ENCODE results near the gene INPP4A.

Gene INPP4A

DNA sequence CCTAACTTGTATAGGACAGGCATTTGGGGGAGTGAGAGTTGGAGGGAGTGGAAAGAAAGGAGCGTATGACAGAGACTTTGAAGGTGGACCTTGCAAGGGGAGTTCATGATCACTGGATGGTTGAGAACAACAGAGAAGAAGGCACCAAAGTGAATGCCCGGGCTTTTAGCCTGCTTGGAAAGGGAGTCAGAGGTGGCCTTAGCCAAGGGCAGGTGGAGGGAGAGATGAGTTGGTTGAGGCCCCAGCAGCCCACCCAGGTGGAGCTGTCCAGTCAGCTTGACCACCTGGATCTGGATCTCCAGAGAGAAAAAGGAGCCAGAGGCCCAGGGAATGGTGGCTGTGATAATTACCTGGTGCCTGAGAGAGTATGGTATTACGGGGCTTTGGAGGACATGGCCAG is 90.1 kb downstream of the INPP4A start:
- H3K4me3 ChIP-seq, result no peak overlapping the region
- H3K9ac ChIP-seq (ENCODE audit: insufficient read length), result no peak overlapping the region
- no peaks in the 10 kb centered on the region for H3K9me3 ChIP-seq (ENCODE audit: low read depth, low read length)
- H3K36me3 ChIP-seq (ENCODE audit: insufficient read depth, low read length), result peaks cover 5% of the 10 kb centered on the region; the same call in 1 of the 2 replicates
- no peak overlapping the region for H3K27ac ChIP-seq
- no peak for DNase-seq (ENCODE audit: low read depth, low spot score)
- TF ChIP-seq FOXP2 (optimal IDR thresholded peaks at IDR 0.05; ENCODE audit: control extremely low read depth, extremely low read length, insufficient read depth) (no peak), EZH2 (IDR thresholded peaks at IDR 0.05) (no peak)

DNA sequence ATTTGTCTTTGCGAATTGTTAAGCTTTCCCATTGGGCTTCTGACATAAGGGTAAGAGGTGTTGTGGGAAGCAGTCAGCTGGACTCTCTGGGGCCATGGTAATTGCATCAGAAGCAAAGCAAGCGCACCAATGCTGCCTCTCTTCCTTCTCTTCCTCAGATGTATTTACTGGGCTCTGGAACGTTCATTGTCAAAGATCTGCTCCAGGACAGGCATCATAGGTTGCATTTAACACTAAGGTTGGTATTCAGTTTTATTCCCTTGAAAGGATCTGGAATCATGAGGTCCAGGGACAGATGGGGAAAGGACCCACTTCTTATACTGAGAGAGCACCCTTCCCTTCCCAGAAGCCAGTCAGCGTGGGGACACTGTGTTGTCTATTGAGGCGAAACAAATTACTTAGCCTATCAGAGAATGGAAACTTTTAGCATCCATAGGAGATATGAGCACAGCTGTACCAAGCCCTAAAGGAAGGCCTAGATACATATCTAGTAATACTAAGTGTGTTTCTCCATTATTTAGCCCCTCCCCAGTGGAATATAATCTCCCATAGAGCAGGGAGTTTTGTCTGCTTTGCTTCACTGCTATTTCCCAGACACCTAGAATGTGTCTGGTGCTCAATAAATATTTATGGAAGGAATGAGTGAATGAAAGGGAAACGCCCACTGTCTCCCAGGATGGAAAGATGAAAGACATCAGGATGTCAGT is 91.5 kb downstream of the INPP4A start:
- Histone ChIP-seq H3K9ac (ENCODE audit: insufficient read length) (no peak overlapping the region), H3K27ac (no peak overlapping the region), H3K9me3 (ENCODE audit: low read depth, low read length) (no peaks in the 10 kb centered on the region), H3K4me3 (no peak overlapping the region), H3K36me3 (ENCODE audit: insufficient read depth, low read length) (peaks cover 5% of the 10 kb centered on the region; the same call in 1 of the 2 replicates)
- no peak for DNase-seq (ENCODE audit: low read depth, low spot score)
- TF ChIP-seq POLR2AphosphoS5 (IDR thresholded peaks at IDR 0.05; ENCODE audit: borderline replicate concordance, low read depth, low read length), result no peak
- TF ChIP-seq FOXP2 (optimal IDR thresholded peaks at IDR 0.05; ENCODE audit: control extremely low read depth, extremely low read length, insufficient read depth), result no peak
- TF ChIP-seq EZH2 (IDR thresholded peaks at IDR 0.05), result no peak

DNA sequence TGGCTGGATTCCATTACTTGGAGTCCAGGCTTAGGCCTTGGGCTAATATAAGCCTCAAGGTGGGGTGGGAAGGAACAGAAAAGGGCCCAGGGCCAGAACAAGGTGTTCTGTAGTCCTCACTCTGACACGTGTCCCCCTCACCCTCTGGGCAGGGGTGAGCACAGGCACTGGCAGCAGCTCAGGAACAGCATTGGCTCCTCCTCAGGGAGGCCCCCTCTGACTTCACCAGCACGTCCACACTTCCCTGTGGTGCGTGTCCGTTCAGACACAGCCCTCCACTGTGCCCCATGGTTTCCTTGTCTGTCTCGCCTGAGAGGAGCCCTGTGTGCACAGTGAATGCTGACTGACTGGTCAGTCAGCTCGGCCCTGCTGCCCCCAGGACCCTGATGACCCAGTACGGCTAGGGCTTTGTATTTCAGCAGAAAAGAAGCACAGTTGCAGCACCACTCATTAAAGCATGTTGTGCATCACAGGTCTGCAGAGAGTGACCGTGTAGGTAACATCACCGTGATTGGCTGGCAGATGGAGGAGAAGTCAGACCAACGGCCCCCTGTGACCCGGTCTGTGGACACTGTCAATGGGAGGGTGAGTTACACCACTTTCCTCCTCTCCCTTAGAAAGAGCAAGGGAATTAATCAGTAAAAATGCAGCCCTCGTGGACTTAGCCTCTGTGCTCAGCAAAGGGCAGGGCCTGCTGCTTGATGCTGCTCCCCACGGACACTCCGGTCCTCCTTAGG is 92.9 kb downstream of the INPP4A start:
- Histone ChIP-seq H3K9me3 (ENCODE audit: low read depth, low read length) (no peaks in the 10 kb centered on the region), H3K27ac (no peak overlapping the region), H3K4me3 (no peak overlapping the region), H3K9ac (ENCODE audit: insufficient read length) (no peak overlapping the region), H3K36me3 (ENCODE audit: insufficient read depth, low read length) (peaks cover 5% of the 10 kb centered on the region; the same call in 1 of the 2 replicates)
- TF ChIP-seq POLR2AphosphoS5 (IDR thresholded peaks at IDR 0.05; ENCODE audit: borderline replicate concordance, low read depth, low read length) (no peak), EZH2 (IDR thresholded peaks at IDR 0.05) (no peak), FOXP2 (optimal IDR thresholded peaks at IDR 0.05; ENCODE audit: control extremely low read depth, extremely low read length, insufficient read depth) (no peak)
- no peak for DNase-seq (ENCODE audit: low read depth, low spot score)

DNA sequence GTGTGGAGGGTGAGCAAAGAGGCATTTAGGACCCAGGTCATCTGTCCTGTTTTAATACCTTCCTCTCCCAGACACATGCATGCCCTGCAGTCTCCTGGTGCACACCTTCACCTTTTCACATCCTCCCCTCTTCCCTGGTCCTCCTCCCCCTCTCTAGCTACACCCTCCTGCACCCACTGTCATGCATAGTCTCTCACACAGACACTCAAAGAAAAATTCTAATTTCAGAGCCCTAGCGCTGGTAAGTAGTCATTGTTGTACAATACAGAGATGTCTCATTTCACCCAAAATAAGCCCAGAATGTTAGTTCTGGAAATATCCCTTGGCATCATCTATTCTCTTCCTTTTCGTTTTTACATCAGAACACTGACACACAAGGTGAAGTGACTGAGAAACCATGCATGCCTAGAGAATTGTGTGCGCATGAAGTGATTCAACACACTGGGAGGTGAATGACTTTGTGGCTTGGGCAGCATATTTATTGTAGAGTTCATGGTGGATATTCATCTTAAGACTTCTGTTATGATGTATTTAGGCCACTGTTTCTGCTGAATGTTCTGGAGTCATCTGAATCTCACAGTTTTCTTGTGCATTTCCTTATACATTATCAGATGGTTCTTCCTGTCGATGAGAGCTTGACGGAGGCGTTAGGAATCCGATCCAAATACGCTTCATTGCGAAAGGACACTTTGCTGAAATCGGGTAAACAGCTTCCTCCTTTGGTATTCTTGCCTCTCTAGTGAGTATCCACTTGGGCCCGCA is 93.8 kb downstream of the INPP4A start:
- Histone ChIP-seq H3K9me3 (ENCODE audit: low read depth, low read length) (no peaks in the 10 kb centered on the region), H3K4me3 (no peak overlapping the region), H3K9ac (ENCODE audit: insufficient read length) (no peak overlapping the region), H3K27ac (no peak overlapping the region), H3K36me3 (ENCODE audit: insufficient read depth, low read length) (peaks cover 5% of the 10 kb centered on the region; the same call in 1 of the 2 replicates)
- no peak for DNase-seq (ENCODE audit: low read depth, low spot score)
- TF ChIP-seq EZH2 (IDR thresholded peaks at IDR 0.05) (no peak), POLR2AphosphoS5 (IDR thresholded peaks at IDR 0.05; ENCODE audit: borderline replicate concordance, low read depth, low read length) (no peak), FOXP2 (optimal IDR thresholded peaks at IDR 0.05; ENCODE audit: control extremely low read depth, extremely low read length, insufficient read depth) (no peak)

DNA sequence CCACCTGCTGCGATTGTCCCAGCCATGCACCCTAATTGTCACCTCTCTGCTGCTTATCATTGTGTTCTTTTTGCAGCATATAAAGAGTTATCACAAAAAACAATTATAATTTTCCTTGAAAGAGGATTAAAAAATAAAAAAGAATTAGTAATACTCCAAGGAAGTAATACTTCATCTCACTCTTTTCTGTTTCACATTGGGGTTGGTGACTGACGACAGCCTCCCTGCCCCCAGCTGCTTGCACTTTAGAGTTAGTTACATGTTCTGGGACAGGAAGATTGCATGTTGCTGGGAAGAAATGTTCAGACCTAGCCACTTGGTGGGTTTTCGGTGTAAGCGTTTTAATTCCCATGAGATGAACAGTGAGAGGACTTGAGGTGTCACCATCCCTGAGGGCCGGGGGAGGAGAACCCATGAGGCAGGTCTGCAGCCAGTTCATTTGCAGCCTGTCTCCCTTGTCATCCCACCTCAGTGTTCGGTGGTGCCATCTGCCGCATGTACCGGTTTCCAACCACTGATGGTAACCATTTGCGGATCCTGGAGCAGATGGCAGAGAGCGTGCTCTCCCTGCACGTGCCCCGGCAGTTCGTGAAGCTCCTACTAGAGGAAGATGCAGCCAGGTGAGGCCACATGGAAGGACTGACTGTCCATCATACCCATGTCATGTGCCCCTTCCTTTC is 94.5 kb downstream of the INPP4A start:
- no peak overlapping the region for H3K27ac ChIP-seq
- no peak for DNase-seq (ENCODE audit: low read depth, low spot score)
- TF ChIP-seq POLR2AphosphoS5 (IDR thresholded peaks at IDR 0.05; ENCODE audit: borderline replicate concordance, low read depth, low read length) (no peak), EZH2 (IDR thresholded peaks at IDR 0.05) (no peak), FOXP2 (optimal IDR thresholded peaks at IDR 0.05; ENCODE audit: control extremely low read depth, extremely low read length, insufficient read depth) (no peak)
- H3K36me3 ChIP-seq (ENCODE audit: insufficient read depth, low read length), result peaks cover 5% of the 10 kb centered on the region; the same call in 1 of the 2 replicates
- no peaks in the 10 kb centered on the region for H3K9me3 ChIP-seq (ENCODE audit: low read depth, low read length)
- no peak overlapping the region for H3K9ac ChIP-seq (ENCODE audit: insufficient read length)
- no peak overlapping the region for H3K4me3 ChIP-seq

DNA sequence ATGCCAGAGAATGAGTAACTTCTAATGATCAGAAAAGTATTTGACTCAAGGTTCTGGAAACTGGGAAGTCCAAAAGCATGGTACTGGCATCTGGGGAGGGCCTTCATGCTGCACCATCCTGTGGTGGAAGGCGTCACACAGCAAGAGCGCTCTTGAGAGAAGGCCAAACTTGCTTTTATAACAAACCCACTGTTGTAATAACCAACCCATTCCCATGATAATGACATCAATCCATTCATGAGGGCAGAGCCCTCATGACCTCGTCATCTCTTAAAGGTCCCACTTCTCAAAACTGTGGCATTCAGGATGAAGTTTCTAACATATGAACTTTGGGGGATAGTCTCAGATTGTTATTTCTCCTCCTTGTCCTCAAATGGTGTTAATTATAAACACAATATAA is 95.9 kb downstream of the INPP4A start:
- DNase-seq (ENCODE audit: low read depth, low spot score), result no peak
- peaks cover 5% of the 10 kb centered on the region; the same call in 1 of the 2 replicates for H3K36me3 ChIP-seq (ENCODE audit: insufficient read depth, low read length)
- no peak for TF ChIP-seq FOXP2 (optimal IDR thresholded peaks at IDR 0.05; ENCODE audit: control extremely low read depth, extremely low read length, insufficient read depth)
- TF ChIP-seq POLR2AphosphoS5 (IDR thresholded peaks at IDR 0.05; ENCODE audit: borderline replicate concordance, low read depth, low read length), result no peak
- no peak for TF ChIP-seq EZH2 (IDR thresholded peaks at IDR 0.05)
- H3K9me3 ChIP-seq (ENCODE audit: low read depth, low read length), result no peaks in the 10 kb centered on the region
- no peak overlapping the region for H3K27ac ChIP-seq
- no peak overlapping the region for H3K4me3 ChIP-seq
- H3K9ac ChIP-seq (ENCODE audit: insufficient read length), result no peak overlapping the region

DNA sequence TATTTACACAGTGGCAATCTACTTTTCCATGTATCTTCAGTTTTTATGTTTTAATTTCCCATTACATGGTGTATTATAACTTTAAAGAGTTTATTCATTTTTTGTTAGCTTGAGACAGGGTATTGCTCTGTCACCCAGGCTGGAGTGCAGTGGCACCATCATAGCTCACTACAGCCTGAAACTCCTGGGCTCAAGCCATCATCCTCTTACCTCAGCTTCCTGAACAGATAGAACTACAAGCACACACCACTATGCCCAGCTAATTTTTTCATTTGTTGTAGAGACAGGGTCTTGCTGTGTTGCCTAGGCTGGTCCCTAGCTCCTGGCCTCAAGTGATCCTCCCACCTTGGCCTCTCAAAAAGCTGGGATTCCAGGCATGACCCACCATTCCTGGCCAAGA is 96.8 kb downstream of the INPP4A start:
- no peak for DNase-seq (ENCODE audit: low read depth, low spot score)
- Histone ChIP-seq H3K4me3 (no peak overlapping the region), H3K9ac (ENCODE audit: insufficient read length) (no peak overlapping the region), H3K9me3 (ENCODE audit: low read depth, low read length) (no peaks in the 10 kb centered on the region), H3K36me3 (ENCODE audit: insufficient read depth, low read length) (peaks cover 5% of the 10 kb centered on the region; the same call in 1 of the 2 replicates), H3K27ac (no peak overlapping the region)
- TF ChIP-seq FOXP2 (optimal IDR thresholded peaks at IDR 0.05; ENCODE audit: control extremely low read depth, extremely low read length, insufficient read depth) (no peak), POLR2AphosphoS5 (IDR thresholded peaks at IDR 0.05; ENCODE audit: borderline replicate concordance, low read depth, low read length) (no peak), EZH2 (IDR thresholded peaks at IDR 0.05) (no peak)
